Endothelial cell of umbilical vein (primary cell): Measurements from ENCODE around the gene DNHD1.
A peak's percentile ranks its signal among the peaks of the same experiment; 100 is the strongest.

Experiments used
- CTCF ChIP-seq, 2 donors: IDR thresholded peaks; 1 replicate in 1 of 2; 2 replicates in 1 of 2; pipeline ENCODE4 v1.5.1; 2011; ENCODE audit warnings: low read length in 2 of 2, mild to moderate bottlenecking in 2 of 2, moderate library complexity in 2 of 2, control low read depth in 1 of 2, inconsistent platforms in 1 of 2, low read depth in 1 of 2; ENCODE audit not compliant: insufficient read depth in 1 of 2; ENCODE audit errors: extremely low read depth in 1 of 2
- EZH2 ChIP-seq: IDR thresholded peaks from 2 replicates; pipeline ENCODE4 v1.6.1; 2012; ENCODE audit warnings: borderline replicate concordance, low read depth, mild to moderate bottlenecking, moderate library complexity, low read length, inconsistent platforms; ENCODE audit not compliant: severe bottlenecking
- FOS ChIP-seq: IDR thresholded peaks from 2 replicates; pipeline ENCODE4 v1.6.1; 2011; ENCODE audit warnings: mild to moderate bottlenecking, low read length, moderate library complexity, borderline replicate concordance; ENCODE audit not compliant: insufficient read depth
- MAX ChIP-seq: IDR thresholded peaks from 2 replicates; pipeline ENCODE4 v1.6.1; 2011; ENCODE audit not compliant: insufficient read depth, insufficient read length
- MYC ChIP-seq: IDR thresholded peaks from one replicate; pipeline ENCODE4 v1.6.1; 2011; ENCODE audit warnings: mild to moderate bottlenecking, low read depth, low read length
- POLR2A ChIP-seq: IDR thresholded peaks from 2 replicates; pipeline ENCODE4 v1.6.1; 2012; ENCODE audit warnings: low read depth, mild to moderate bottlenecking, control low read depth, low read length
- POLR2AphosphoS5 ChIP-seq: IDR thresholded peaks from 2 replicates; pipeline ENCODE4 v1.6.1; 2012; ENCODE audit warnings: low read depth, mild to moderate bottlenecking, control low read depth, low read length, moderate library complexity; ENCODE audit not compliant: insufficient read depth

DNA sequence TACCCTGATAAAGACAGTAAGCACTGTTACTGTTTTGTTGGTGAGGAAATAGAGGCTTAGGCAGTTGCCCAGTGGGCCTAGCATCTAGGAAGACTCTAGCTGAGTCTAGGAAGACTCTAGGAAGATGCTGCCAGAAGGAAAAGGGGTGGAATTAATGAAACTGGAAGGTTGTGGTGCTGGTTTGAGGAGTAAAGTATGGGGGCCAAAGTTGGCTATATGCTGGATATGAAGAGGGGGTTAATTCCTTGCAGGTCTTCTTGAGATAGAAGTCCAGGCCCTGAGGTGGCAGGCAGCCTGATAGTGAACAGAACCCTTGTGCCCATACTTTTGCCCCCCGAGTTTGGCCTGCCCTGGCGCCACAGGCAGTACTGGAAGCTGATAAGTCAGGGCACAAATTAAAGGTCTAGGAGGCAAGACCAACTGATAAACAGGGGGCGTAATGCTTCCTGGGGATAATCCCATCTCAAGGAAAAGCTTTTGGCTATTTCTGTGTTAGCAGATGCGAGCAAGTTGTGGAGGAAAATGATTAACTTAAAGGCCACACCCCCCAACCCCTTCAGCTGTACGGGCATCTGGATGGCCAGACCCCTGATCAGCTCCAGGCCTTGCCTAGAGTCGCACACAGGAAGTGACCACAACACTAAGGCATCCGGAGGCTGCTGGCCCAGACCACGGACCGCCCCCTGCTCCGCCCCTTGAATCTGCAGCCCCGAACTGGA is 109.5 kb downstream of the DNHD1 start:
- TF ChIP-seq POLR2A (peak; percentile 75), POLR2AphosphoS5 (peak; percentile 92), CTCF (IDR thresholded peaks at IDR 0.05; ENCODE audit: extremely low read depth in 1 of 2, insufficient read depth in 1 of 2, low read depth in 1 of 2, low read length in 2 of 2) (no peak), EZH2 (no peak), MAX (no peak), MYC (no peak), FOS (peak; percentile 56)
